Measurements from ENCODE around the gene AEBP1.

Gene AEBP1

DNA sequence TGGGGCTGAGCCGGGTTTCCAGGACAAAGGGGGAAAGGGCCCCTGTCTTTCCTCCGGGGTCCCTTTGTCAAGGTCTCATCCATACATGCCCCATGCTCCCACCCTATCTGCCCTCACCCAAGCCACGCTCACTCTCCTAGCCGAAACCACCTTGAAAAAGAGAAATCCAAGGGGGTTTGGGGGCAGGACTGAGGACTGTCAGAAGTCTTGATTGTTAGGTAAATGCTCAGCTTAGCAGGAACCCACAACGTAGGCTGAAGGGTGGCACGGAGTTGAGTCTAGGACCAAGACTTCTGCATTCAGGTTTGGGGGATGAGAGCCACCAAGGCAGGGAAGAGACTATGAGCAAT lies 38.1 kb upstream of the AEBP1 start:
- Histone ChIP-seq H3K4me1 (ENCODE audit: insufficient read depth, low read length) (no peaks in the 10 kb centered on the region), H3K27me3 (ENCODE audit: insufficient read depth, low read length, poor library complexity) (no peaks in the 10 kb centered on the region), H3K27ac (ENCODE audit: low read length) (no peak overlapping the region), H4K20me1 (ENCODE audit: insufficient read depth, low read length) (peaks cover 6% of the 10 kb centered on the region), H3K79me2 (ENCODE audit: insufficient read depth, low read length) (no peaks in the 10 kb centered on the region), H3K9me3 (ENCODE audit: insufficient read depth, low read length, severe bottlenecking) (no peaks in the 10 kb centered on the region), H3K4me3 (ENCODE audit: low read depth in 1 of 2, low read length in 2 of 2) (no peak overlapping the region), H3K36me3 (ENCODE audit: insufficient read depth, low read length) (peaks cover 16% of the 10 kb centered on the region), H2AFZ (ENCODE audit: low read depth, low read length) (no peak overlapping the region), H3K9ac (ENCODE audit: low read depth, low read length) (no peak overlapping the region), H3K4me2 (ENCODE audit: insufficient read depth, low read length) (no peak overlapping the region)
- ATAC-seq (ENCODE audit: insufficient read depth, low read depth) (peak; percentile 4; the same call in 2 of the 3 replicates), DNase-seq (no peak)
- TF ChIP-seq, protein P1, sequence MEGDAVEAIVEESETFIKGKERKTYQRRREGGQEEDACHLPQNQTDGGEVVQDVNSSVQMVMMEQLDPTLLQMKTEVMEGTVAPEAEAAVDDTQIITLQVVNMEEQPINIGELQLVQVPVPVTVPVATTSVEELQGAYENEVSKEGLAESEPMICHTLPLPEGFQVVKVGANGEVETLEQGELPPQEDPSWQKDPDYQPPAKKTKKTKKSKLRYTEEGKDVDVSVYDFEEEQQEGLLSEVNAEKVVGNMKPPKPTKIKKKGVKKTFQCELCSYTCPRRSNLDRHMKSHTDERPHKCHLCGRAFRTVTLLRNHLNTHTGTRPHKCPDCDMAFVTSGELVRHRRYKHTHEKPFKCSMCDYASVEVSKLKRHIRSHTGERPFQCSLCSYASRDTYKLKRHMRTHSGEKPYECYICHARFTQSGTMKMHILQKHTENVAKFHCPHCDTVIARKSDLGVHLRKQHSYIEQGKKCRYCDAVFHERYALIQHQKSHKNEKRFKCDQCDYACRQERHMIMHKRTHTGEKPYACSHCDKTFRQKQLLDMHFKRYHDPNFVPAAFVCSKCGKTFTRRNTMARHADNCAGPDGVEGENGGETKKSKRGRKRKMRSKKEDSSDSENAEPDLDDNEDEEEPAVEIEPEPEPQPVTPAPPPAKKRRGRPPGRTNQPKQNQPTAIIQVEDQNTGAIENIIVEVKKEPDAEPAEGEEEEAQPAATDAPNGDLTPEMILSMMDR (IDR thresholded peaks at IDR 0.05; ENCODE audit: borderline replicate concordance, extremely low read depth, low read length, poor library complexity, severe bottlenecking), result no peak
- no peak for TF ChIP-seq EZH2 (IDR thresholded peaks at IDR 0.05; ENCODE audit: borderline replicate concordance, low read depth, low read length, severe bottlenecking)

DNA sequence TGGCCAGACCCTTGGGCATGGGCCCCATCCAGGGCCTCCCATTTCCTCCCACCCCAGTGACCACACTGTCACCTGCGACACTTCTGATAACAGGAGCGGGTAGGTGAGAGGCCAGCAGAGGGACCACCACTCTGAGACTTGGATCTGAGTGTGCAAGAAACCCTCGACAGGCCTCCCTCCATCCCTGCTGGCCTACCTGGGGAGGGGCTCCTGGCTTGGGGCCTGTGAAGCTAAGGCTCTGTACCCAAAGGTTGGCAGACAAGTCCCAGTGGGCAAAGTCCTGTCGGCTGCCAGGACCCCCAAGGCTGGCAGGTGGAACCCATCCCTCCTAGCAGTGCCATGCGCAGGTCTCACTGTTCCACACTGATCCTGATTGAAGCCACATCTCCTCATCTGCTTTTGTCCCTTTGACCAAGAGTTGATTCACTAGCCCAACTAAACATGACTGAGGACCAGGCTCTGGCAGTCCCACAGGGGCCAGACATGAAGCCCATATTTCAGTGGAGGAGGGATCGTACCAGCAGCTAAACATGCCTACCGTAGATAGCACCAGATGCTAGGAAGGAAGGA lies 37.6 kb upstream of the AEBP1 start:
- no peaks in the 10 kb centered on the region for H3K9me3 ChIP-seq (ENCODE audit: insufficient read depth, low read length, severe bottlenecking)
- H3K4me1 ChIP-seq (ENCODE audit: insufficient read depth, low read length), result no peaks in the 10 kb centered on the region
- H3K9ac ChIP-seq (ENCODE audit: low read depth, low read length), result no peak overlapping the region
- no peaks in the 10 kb centered on the region for H3K27me3 ChIP-seq (ENCODE audit: insufficient read depth, low read length, poor library complexity)
- H3K79me2 ChIP-seq (ENCODE audit: insufficient read depth, low read length), result no peaks in the 10 kb centered on the region
- peaks cover 11% of the 10 kb centered on the region for H3K36me3 ChIP-seq (ENCODE audit: insufficient read depth, low read length)
- 0 out of 2 replicates have a peak, but pooled peaks cover 3% of the 10 kb centered on the region for H4K20me1 ChIP-seq (ENCODE audit: insufficient read depth, low read length)
- no peak overlapping the region for H3K27ac ChIP-seq (ENCODE audit: low read length)
- H3K4me3 ChIP-seq (ENCODE audit: low read depth in 1 of 2, low read length in 2 of 2), result no peak overlapping the region
- no peak overlapping the region for H3K4me2 ChIP-seq (ENCODE audit: insufficient read depth, low read length)
- peak; percentile 6; the same call in 2 of the 3 replicates for ATAC-seq (ENCODE audit: insufficient read depth, low read depth)
- H2AFZ ChIP-seq (ENCODE audit: low read depth, low read length), result no peak overlapping the region
- TF ChIP-seq, protein P1 (IDR thresholded peaks at IDR 0.05; ENCODE audit: borderline replicate concordance, extremely low read depth, low read length, poor library complexity, severe bottlenecking), result no peak
- no peak for TF ChIP-seq EZH2 (IDR thresholded peaks at IDR 0.05; ENCODE audit: borderline replicate concordance, low read depth, low read length, severe bottlenecking)
- no peak for DNase-seq

DNA sequence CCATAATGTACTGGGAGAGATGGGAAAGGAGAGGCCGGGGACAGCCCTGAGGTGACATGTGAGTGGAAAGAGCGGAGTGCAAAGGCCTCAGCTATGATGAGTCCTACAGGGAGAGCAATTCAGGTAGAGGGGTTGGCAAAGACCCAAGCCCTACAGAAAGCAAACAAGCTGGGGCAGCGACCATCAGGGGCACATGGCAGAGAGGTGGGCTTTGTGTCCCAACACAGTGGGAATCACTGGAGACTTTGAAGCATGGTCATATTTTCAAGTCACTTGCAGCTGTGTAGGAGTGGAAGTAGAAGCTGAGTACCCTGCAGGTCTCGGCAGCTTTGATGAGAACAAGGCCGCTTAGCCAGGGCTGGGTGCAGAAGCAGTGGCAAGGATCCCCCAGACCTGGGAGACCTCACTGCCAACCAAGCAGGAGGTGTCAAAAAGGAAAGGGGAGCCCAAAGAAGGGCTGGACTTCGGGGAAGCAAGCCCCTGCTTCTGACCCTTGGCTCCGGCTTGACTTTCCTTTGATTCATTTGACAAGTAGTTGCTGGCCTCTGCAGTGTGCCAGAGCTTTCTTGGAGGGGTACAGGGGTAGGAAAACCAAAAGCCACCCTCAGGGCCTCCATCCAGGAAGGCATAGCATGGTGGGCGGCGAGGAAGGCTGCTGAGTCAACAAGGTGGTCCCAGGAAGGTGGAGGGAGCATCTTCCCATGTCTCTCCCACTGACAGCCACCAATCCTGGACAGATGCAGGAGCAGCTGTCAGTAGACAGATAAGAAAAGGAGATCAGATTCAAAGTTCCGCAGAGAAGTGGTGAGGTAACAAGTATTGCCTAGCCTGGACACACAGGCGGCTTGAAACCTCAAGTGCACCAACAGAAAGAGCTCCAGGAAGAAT lies 36.8 kb upstream of the AEBP1 start:
- no peak overlapping the region for H3K9ac ChIP-seq (ENCODE audit: low read depth, low read length)
- TF ChIP-seq, protein P1 (IDR thresholded peaks at IDR 0.05; ENCODE audit: borderline replicate concordance, extremely low read depth, low read length, poor library complexity, severe bottlenecking), result no peak
- no peak for TF ChIP-seq EZH2 (IDR thresholded peaks at IDR 0.05; ENCODE audit: borderline replicate concordance, low read depth, low read length, severe bottlenecking)
- H3K4me2 ChIP-seq (ENCODE audit: insufficient read depth, low read length), result no peak overlapping the region
- H3K27ac ChIP-seq (ENCODE audit: low read length), result no peak overlapping the region
- H4K20me1 ChIP-seq (ENCODE audit: insufficient read depth, low read length), result no peaks in the 10 kb centered on the region
- no peak overlapping the region for H3K4me3 ChIP-seq (ENCODE audit: low read depth in 1 of 2, low read length in 2 of 2)
- no peaks in the 10 kb centered on the region for H3K79me2 ChIP-seq (ENCODE audit: insufficient read depth, low read length)
- H2AFZ ChIP-seq (ENCODE audit: low read depth, low read length), result no peak overlapping the region
- no peaks in the 10 kb centered on the region for H3K4me1 ChIP-seq (ENCODE audit: insufficient read depth, low read length)
- H3K27me3 ChIP-seq (ENCODE audit: insufficient read depth, low read length, poor library complexity), result no peaks in the 10 kb centered on the region
- ATAC-seq (ENCODE audit: insufficient read depth, low read depth), result peak; percentile 12; the same call in 2 of the 3 replicates
- peaks cover 9% of the 10 kb centered on the region for H3K36me3 ChIP-seq (ENCODE audit: insufficient read depth, low read length)
- DNase-seq, result no peak
- no peaks in the 10 kb centered on the region for H3K9me3 ChIP-seq (ENCODE audit: insufficient read depth, low read length, severe bottlenecking)

Measured in DND-41 (cell line).